Activated CD8-positive, alpha-beta memory T cell treated with anti-CD3 and anti-CD28 coated beads for 24 hours (primary cell): ENCODE results near the gene BCR.

Experiments
- DNase-seq: peaks from one replicate; pipeline ENCODE4 v3.0.0-alpha.2; 2020

BCR gene

GRCh38 chr22:23264610-23265367, 84.5 kb downstream of the BCR start:
- DNase-seq, result no peak

- DNase-seq, result no peak
Measured at GRCh38 chr22:23265368-23265700, 85.0 kb downstream of the BCR start.

- DNase-seq, result no peak
Measured at GRCh38 chr22:23266780-23267179, 86.5 kb downstream of the BCR start.

GRCh38 chr22:23267226-23268043, 87.1 kb downstream of the BCR start:
- no peak for DNase-seq

- DNase-seq, result no peak
Measured at GRCh38 chr22:23268139-23268712, 87.9 kb downstream of the BCR start.

GRCh38 chr22:23268877-23269276, 88.6 kb downstream of the BCR start:
- DNase-seq, result no peak

- no peak for DNase-seq
Measured at GRCh38 chr22:23269441-23270211, 89.3 kb downstream of the BCR start.

GRCh38 chr22:23270212-23270733, 90.0 kb downstream of the BCR start:
- DNase-seq, result no peak

- DNase-seq, result no peak
Measured at GRCh38 chr22:23270798-23271596, 90.7 kb downstream of the BCR start.

GRCh38 chr22:23271597-23271908, 91.2 kb downstream of the BCR start:
- DNase-seq, result no peak

GRCh38 chr22:23272371-23272770, 92.1 kb downstream of the BCR start:
- no peak for DNase-seq

- no peak for DNase-seq
Measured at GRCh38 chr22:23272834-23273233, 92.5 kb downstream of the BCR start.

GRCh38 chr22:23273445-23274145, 93.3 kb downstream of the BCR start:
- no peak for DNase-seq

GRCh38 chr22:23274146-23274526, 93.8 kb downstream of the BCR start:
- no peak for DNase-seq

GRCh38 chr22:23274891-23275694, 94.8 kb downstream of the BCR start:
- DNase-seq, result no peak

- no peak for DNase-seq
Measured at GRCh38 chr22:23275751-23276150, 95.4 kb downstream of the BCR start.

- DNase-seq, result no peak
Measured at GRCh38 chr22:23276656-23277582, 96.6 kb downstream of the BCR start.

GRCh38 chr22:23277583-23278295, 97.4 kb downstream of the BCR start:
- no peak for DNase-seq
